HCT116 (cell line): Measurements from ENCODE around the gene FGFR4. TPM values are rescaled to one million over a fixed set of nuclear protein-coding genes. Genes with fewer than 3 reads are reported as not detected.

Experiments used
- ATAC-seq: fragments of 200-7000 bp; cut with Tn5 transposase; 2 replicates; pipeline ENCODE4 v1.9.1; 2020; ENCODE audit warnings: mild to moderate bottlenecking, moderate library complexity
- BruUV-seq: library from RNA; stranded (reverse); fragments of 400-500 nt; replicated peaks from 2 replicates; lab custom pipeline; 2021; lab: Mats Ljungman, UMichigan
- CTCF ChIA-PET: fragments of 300-600 bp; sonication (Branson Sonifier 250); formaldehyde crosslinking; loops from one replicate; lab custom pipeline; 2021; ENCODE audit warnings: antibody characterized with exemption; lab: Charles Lee
- POLR2A ChIA-PET: fragments of 300-600, 350-600 bp; sonication (Branson Sonifier 250); formaldehyde crosslinking; loops from one replicate; lab custom pipeline; 2021; ENCODE audit warnings: antibody characterized with exemption; lab: Charles Lee
- RAD21 ChIA-PET, 2 experiments: fragments of 300-600 bp; sonication (Branson Sonifier 250); formaldehyde crosslinking; loops; one replicate each; lab custom pipeline; 2023; ENCODE audit warnings: low total read pairs in 2 of 2; ENCODE audit not compliant: uncharacterized antibody in 2 of 2, unreplicated experiment in 2 of 2, low non-redundant PET in 1 of 2; lab: Charles Lee
- DNase-seq: peaks from one replicate; pipeline ENCODE4 v3.0.0-alpha.2; 2010; ENCODE audit warnings: low read depth, low spot score
- H2AFZ ChIP-seq: fragments of 200-600 bp; shearing (Covaris generic), sonication (generic); 2 replicates; pipeline ENCODE4 v1.6.1; 2017; ENCODE audit warnings: low read depth, mixed run types, mixed read lengths, antibody characterized with exemption, low read length; ENCODE audit not compliant: poor library complexity, severe bottlenecking
- H3K27ac ChIP-seq: 2 replicates; pipeline ENCODE4 v1.5.1; 2012; ENCODE audit warnings: low read depth, low read length
- H3K27me3 ChIP-seq: fragments of 200-600 bp; sonication (generic); 2 replicates; pipeline ENCODE4 v1.6.1; 2016; ENCODE audit warnings: mixed run types, low read length, mixed read lengths; ENCODE audit not compliant: insufficient read depth
- H3K36me3 ChIP-seq, 2 experiments: fragments of 200-500 bp in 1 of 2; fragments of 200-600 bp in 1 of 2; sonication (Bioruptor generic) in 1 of 2; sonication (generic) in 1 of 2; 2 replicates each; pipeline versions ENCODE4 v1.5.1 to v1.6.1; 2014 to 2016; ENCODE audit warnings: low read length in 2 of 2, inconsistent platforms in 1 of 2, mixed read lengths in 1 of 2, mixed run types in 1 of 2; ENCODE audit not compliant: insufficient read depth in 2 of 2, control insufficient read depth in 1 of 2
- H3K4me1 ChIP-seq, 2 experiments: fragments of 200-600 bp in 1 of 2; sonication (generic) in 1 of 2; 2 replicates each; pipeline versions ENCODE4 v1.5.1 to v1.6.1; 2012 to 2017; ENCODE audit warnings: low read length in 2 of 2, inconsistent platforms in 1 of 2, mild to moderate bottlenecking in 1 of 2, mixed read lengths in 1 of 2, mixed run types in 1 of 2, moderate library complexity in 1 of 2; ENCODE audit not compliant: insufficient read depth in 2 of 2, control insufficient read depth in 1 of 2
- H3K4me2 ChIP-seq: fragments of 200-600 bp; sonication (generic); 2 replicates; pipeline ENCODE4 v1.6.1; 2017; ENCODE audit warnings: mixed run types, low read length, mixed read lengths
- H3K4me3 ChIP-seq, 2 experiments: fragments of 200-600 bp in 1 of 2; sonication (generic) in 1 of 2; replicated peaks in 1 of 2; 2 replicates each; pipeline ENCODE4 v1.5.1; 2011 to 2016; ENCODE audit warnings: low read length in 2 of 2, control low read depth in 1 of 2, low read depth in 1 of 2, mild to moderate bottlenecking in 1 of 2, mixed read lengths in 1 of 2, mixed run types in 1 of 2
- H3K79me2 ChIP-seq: fragments of 200-600 bp; sonication (generic); 2 replicates; pipeline ENCODE4 v1.6.1; 2017; ENCODE audit warnings: mild to moderate bottlenecking, mixed run types, low read length, moderate library complexity, mixed read lengths; ENCODE audit not compliant: insufficient read depth
- H3K9ac ChIP-seq: fragments of 200-600 bp; sonication (generic); 2 replicates; pipeline ENCODE4 v1.6.1; 2016; ENCODE audit warnings: low read length, mixed read lengths
- H3K9me2 ChIP-seq: fragments of 200-600 bp; sonication (generic), shearing (Covaris generic); 2 replicates; pipeline ENCODE4 v1.6.1; 2017; ENCODE audit warnings: mixed run types, mild to moderate bottlenecking, moderate library complexity; ENCODE audit not compliant: insufficient read depth
- H3K9me3 ChIP-seq, 2 experiments: fragments of 200-500 bp in 1 of 2; fragments of 200-600 bp in 1 of 2; sonication (Bioruptor generic) in 1 of 2; sonication (generic) in 1 of 2; 2 replicates each; pipeline ENCODE4 v1.6.1; 2014 to 2017; ENCODE audit warnings: low read length in 2 of 2, mixed read lengths in 2 of 2, inconsistent platforms in 1 of 2, low read depth in 1 of 2, mild to moderate bottlenecking in 1 of 2, mixed run types in 1 of 2, moderate library complexity in 1 of 2; ENCODE audit not compliant: control insufficient read depth in 1 of 2, insufficient read depth in 1 of 2
- H4K20me1 ChIP-seq: fragments of 200-600 bp; sonication (generic), shearing (Covaris generic); 2 replicates; pipeline ENCODE4 v1.6.1; 2017; ENCODE audit warnings: mixed run types, mild to moderate bottlenecking, moderate library complexity; ENCODE audit not compliant: insufficient read depth
- CBX3 ChIP-seq: IDR thresholded peaks from 2 replicates; pipeline ENCODE4 v1.6.1; 2012; ENCODE audit warnings: low read depth
- CEBPB ChIP-seq: IDR thresholded peaks from 2 replicates; pipeline ENCODE4 v1.6.1; 2012; ENCODE audit warnings: low read depth
- CTCF ChIP-seq, 3 experiments: fragments of 200-600 bp in 1 of 3; sonication (generic) in 1 of 3; IDR thresholded peaks in 2 of 3; conservative IDR thresholded peaks in 1 of 3; 2 replicates each; pipeline ENCODE4 v1.5.1; 2012 to 2017; ENCODE audit warnings: low read depth in 2 of 3, low read length in 2 of 3, antibody characterized with exemption in 1 of 3, borderline replicate concordance in 1 of 3, control low read depth in 1 of 3, mild to moderate bottlenecking in 1 of 3, mixed read lengths in 1 of 3, mixed run types in 1 of 3, moderate library complexity in 1 of 3; ENCODE audit not compliant: insufficient read depth in 1 of 3
- EGR1 ChIP-seq: IDR thresholded peaks from 2 replicates; pipeline ENCODE4 v1.6.1; 2012; ENCODE audit warnings: low read depth
- EZH2 ChIP-seq: fragments of 200-600 bp; sonication (generic); IDR thresholded peaks from 2 replicates; pipeline ENCODE4 v1.6.1; 2017; ENCODE audit warnings: antibody characterized with exemption, mixed run types
- EZH2phosphoT487 ChIP-seq: fragments of 200-600 bp; IDR thresholded peaks from 2 replicates; pipeline ENCODE4 v1.6.1; 2018; ENCODE audit warnings: antibody characterized with exemption, borderline replicate concordance
- JUND ChIP-seq: IDR thresholded peaks from 2 replicates; pipeline ENCODE4 v1.6.1; 2012
- MAX ChIP-seq: IDR thresholded peaks from 2 replicates; pipeline ENCODE4 v1.6.1; 2012
- POLR2A ChIP-seq: IDR thresholded peaks from 2 replicates; pipeline ENCODE4 v1.7.0; 2011; ENCODE audit warnings: borderline replicate concordance; ENCODE audit not compliant: insufficient read depth, insufficient read length; ENCODE audit errors: extremely low read depth
- POLR2AphosphoS5 ChIP-seq: IDR thresholded peaks from 2 replicates; pipeline ENCODE4 v1.6.1; 2011; ENCODE audit warnings: mild to moderate bottlenecking, low read depth, low read length, moderate library complexity
- RAD21 ChIP-seq: IDR thresholded peaks from 2 replicates; pipeline ENCODE4 v1.6.1; 2012; ENCODE audit warnings: low read depth, mild to moderate bottlenecking
- SIN3A ChIP-seq: IDR thresholded peaks from 2 replicates; pipeline ENCODE4 v1.6.1; 2012; ENCODE audit warnings: low read depth
- SRF ChIP-seq: IDR thresholded peaks from 2 replicates; pipeline ENCODE4 v1.6.1; 2012; ENCODE audit warnings: low read depth
- TCF7L2 ChIP-seq: IDR thresholded peaks from 2 replicates; pipeline ENCODE4 v1.7.0; 2011; ENCODE audit warnings: borderline replicate concordance, inconsistent platforms; ENCODE audit not compliant: insufficient read depth, insufficient read length; ENCODE audit errors: extremely low read depth
- YY1 ChIP-seq: IDR thresholded peaks from 2 replicates; pipeline ENCODE4 v1.6.1; 2011; ENCODE audit warnings: low read length, low read depth, moderate library complexity, mild to moderate bottlenecking; ENCODE audit not compliant: insufficient replicate concordance; ENCODE audit errors: extremely low read depth
- ZBTB33 ChIP-seq: IDR thresholded peaks from 2 replicates; pipeline ENCODE4 v1.6.1; 2011; ENCODE audit warnings: mild to moderate bottlenecking, low read length, moderate library complexity; ENCODE audit not compliant: insufficient replicate concordance; ENCODE audit errors: extremely low read depth
- ZNF274 ChIP-seq: fragments of 200-500 bp; sonication (Bioruptor generic); IDR thresholded peaks from 2 replicates; pipeline ENCODE4 v1.6.1; 2014; ENCODE audit warnings: mild to moderate bottlenecking, low read depth, low read length, inconsistent platforms
- intact Hi-C: fragments of 100-400 bp; cut with micrococcal nuclease; formaldehyde crosslinking; loops from 2 replicates; pipeline ENCODE4 v1.10.0; 2022
- total RNA-seq: library from RNA; stranded (reverse); gene quantifications from one replicate; pipeline ENCODE4 v1.2.1, GENCODE V29; 2021; ENCODE audit not compliant: unreplicated experiment
- TF ChIP-seq, protein P1 (sequence below): IDR thresholded peaks from 2 replicates; pipeline ENCODE4 v1.6.1; 2012; ENCODE audit warnings: low read depth
- TF ChIP-seq, protein P2 (sequence below): IDR thresholded peaks from 2 replicates; pipeline ENCODE4 v1.6.1; 2012

Gene FGFR4
- total RNA-seq, 1 experiment from 2014 or later: 78.1 TPM

- no peak overlapping the region for H3K27ac ChIP-seq
- no peak for DNase-seq
- no peaks in the 10 kb centered on the region for H3K79me2 ChIP-seq
- POLR2A ChIA-PET: no interaction called here
- H3K4me2 ChIP-seq: no peak overlapping the region
- no peaks in the 10 kb centered on the region for H3K9me3 ChIP-seq
- RAD21 ChIA-PET: no interaction called here
- no peaks in the 10 kb centered on the region for H4K20me1 ChIP-seq
- ATAC-seq: no peak
- TF ChIP-seq RAD21 (no peak), CTCF (IDR thresholded peaks at IDR 0.05 in 2 of 3, conservative IDR thresholded peaks at IDR 0.05 in 1 of 3; ENCODE audit: borderline replicate concordance in 1 of 3, insufficient read depth in 1 of 3, low read depth in 2 of 3, low read length in 2 of 3) (no peak), EGR1 (no peak), YY1 (no peak), MAX (no peak), ZBTB33 (no peak), ZNF274 (no peak), SRF (no peak), POLR2AphosphoS5 (no peak), JUND (no peak), EZH2phosphoT487 (no peak), TCF7L2 (no peak), POLR2A (no peak), SIN3A (no peak), EZH2 (no peak), CEBPB (no peak), CBX3 (no peak)
- TF ChIP-seq, protein P1, sequence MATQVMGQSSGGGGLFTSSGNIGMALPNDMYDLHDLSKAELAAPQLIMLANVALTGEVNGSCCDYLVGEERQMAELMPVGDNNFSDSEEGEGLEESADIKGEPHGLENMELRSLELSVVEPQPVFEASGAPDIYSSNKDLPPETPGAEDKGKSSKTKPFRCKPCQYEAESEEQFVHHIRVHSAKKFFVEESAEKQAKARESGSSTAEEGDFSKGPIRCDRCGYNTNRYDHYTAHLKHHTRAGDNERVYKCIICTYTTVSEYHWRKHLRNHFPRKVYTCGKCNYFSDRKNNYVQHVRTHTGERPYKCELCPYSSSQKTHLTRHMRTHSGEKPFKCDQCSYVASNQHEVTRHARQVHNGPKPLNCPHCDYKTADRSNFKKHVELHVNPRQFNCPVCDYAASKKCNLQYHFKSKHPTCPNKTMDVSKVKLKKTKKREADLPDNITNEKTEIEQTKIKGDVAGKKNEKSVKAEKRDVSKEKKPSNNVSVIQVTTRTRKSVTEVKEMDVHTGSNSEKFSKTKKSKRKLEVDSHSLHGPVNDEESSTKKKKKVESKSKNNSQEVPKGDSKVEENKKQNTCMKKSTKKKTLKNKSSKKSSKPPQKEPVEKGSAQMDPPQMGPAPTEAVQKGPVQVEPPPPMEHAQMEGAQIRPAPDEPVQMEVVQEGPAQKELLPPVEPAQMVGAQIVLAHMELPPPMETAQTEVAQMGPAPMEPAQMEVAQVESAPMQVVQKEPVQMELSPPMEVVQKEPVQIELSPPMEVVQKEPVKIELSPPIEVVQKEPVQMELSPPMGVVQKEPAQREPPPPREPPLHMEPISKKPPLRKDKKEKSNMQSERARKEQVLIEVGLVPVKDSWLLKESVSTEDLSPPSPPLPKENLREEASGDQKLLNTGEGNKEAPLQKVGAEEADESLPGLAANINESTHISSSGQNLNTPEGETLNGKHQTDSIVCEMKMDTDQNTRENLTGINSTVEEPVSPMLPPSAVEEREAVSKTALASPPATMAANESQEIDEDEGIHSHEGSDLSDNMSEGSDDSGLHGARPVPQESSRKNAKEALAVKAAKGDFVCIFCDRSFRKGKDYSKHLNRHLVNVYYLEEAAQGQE: no peak
- TF ChIP-seq, protein P2, sequence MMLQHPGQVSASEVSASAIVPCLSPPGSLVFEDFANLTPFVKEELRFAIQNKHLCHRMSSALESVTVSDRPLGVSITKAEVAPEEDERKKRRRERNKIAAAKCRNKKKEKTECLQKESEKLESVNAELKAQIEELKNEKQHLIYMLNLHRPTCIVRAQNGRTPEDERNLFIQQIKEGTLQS: no peak
- no peak overlapping the region for H3K9ac ChIP-seq
- CTCF ChIA-PET: interaction anchor here (0.7 to 5.6 kb wide), 6 partner anchors 15 to 449 kb away, joined by 3 to 79 read pairs (median 6); no protein-coding TSS in a partner anchor
- H3K36me3 ChIP-seq: no peaks in the 10 kb centered on the region
- no peaks in the 10 kb centered on the region; a peak in 1 of 4 replicates for H3K4me1 ChIP-seq
- H2AFZ ChIP-seq: no peak overlapping the region
- H3K4me3 ChIP-seq: no peak overlapping the region
- BruUV-seq: no TSS peak
- intact Hi-C loops: loop anchor here (5.0 kb wide), 2 partner anchors 292 to 408 kb away; partner anchors contain the start of gene PFN3
- no peaks in the 10 kb centered on the region for H3K27me3 ChIP-seq
- no peaks in the 10 kb centered on the region for H3K9me2 ChIP-seq
These were observed 23.1 kb downstream of the FGFR4 start for GRCh38 chr5:177109810-177110209.
